MM.1S (cell line): ENCODE data around the gene PRKCA.

Experiments
- EZH2 ChIP-seq: fragments of 300-600 bp; sonication (generic); optimal IDR thresholded peaks from 2 replicates; pipeline ENCODE3; 2017; ENCODE audit warnings: low read depth, mild to moderate bottlenecking, antibody characterized with exemption, low read length, mixed read lengths
- EZH2phosphoT487 ChIP-seq: fragments of 300-600 bp; sonication (generic); IDR thresholded peaks from 2 replicates; pipeline ENCODE4 v1.6.1; 2018; ENCODE audit warnings: antibody characterized with exemption, low read length
- TF ChIP-seq, protein P1 (sequence below): fragments of 300-600 bp; sonication (generic); IDR thresholded peaks from 2 replicates; pipeline ENCODE4 v1.5.1; 2016; ENCODE audit warnings: antibody characterized with exemption, low read length, mixed read lengths

DNA sequence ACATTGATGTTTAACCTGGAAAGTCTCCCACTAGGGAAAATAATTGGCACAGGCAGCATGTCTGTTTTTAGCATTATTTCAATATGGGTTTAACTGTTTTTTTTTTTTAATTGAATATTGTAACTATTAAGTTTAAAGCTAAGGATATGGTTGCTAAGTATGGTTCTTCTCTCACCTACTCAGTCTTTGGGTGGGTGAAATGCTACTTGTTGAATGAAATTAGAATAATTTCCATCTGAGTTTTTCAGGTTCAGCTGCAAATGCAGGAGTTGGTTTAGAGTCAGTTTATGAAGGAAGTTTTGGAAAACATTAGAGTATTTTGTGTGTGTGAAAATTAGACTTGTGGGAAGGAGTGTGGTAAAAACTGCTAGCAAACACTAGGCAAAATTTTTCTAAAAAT is 93.5 kb downstream of the PRKCA start:
- TF ChIP-seq EZH2 (no peak), EZH2phosphoT487 (no peak)
- TF ChIP-seq, protein P1, sequence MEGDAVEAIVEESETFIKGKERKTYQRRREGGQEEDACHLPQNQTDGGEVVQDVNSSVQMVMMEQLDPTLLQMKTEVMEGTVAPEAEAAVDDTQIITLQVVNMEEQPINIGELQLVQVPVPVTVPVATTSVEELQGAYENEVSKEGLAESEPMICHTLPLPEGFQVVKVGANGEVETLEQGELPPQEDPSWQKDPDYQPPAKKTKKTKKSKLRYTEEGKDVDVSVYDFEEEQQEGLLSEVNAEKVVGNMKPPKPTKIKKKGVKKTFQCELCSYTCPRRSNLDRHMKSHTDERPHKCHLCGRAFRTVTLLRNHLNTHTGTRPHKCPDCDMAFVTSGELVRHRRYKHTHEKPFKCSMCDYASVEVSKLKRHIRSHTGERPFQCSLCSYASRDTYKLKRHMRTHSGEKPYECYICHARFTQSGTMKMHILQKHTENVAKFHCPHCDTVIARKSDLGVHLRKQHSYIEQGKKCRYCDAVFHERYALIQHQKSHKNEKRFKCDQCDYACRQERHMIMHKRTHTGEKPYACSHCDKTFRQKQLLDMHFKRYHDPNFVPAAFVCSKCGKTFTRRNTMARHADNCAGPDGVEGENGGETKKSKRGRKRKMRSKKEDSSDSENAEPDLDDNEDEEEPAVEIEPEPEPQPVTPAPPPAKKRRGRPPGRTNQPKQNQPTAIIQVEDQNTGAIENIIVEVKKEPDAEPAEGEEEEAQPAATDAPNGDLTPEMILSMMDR, result no peak
